Activated T-cell treated with anti-CD3 and anti-CD28 coated beads, Interleukin-2, amount 50 U/mL, for 4 hours (primary cell): Measurements from ENCODE around the gene BRD1. TPM values are rescaled to one million over a fixed set of nuclear protein-coding genes. Genes with fewer than 3 reads are reported as not detected.
"Not testable (repeated sequence)": the region's sequence is repeated elsewhere in the genome, so short reads cannot be mapped to it uniquely, and the experiment has no call there.

Experiments
- ATAC-seq, 2 donors: fragments of 200-7000 bp; cut with Tn5 transposase; one replicate each; pipeline ENCODE4 v1.10.0; 2021
- DNase-seq: peaks from one replicate; pipeline ENCODE4 v3.0.0-alpha.2; 2020
- H3K27me3 Mint-ChIP-seq: one replicate; pipeline ENCODE4 v1.8.0; 2021; ENCODE audit warnings: low read depth, mixed read lengths
- H3K36me3 Mint-ChIP-seq: one replicate; pipeline ENCODE4 v1.8.0; 2022; ENCODE audit warnings: mixed read lengths; ENCODE audit not compliant: insufficient read depth
- H3K4me1 Mint-ChIP-seq: one replicate; pipeline ENCODE4 v1.8.0; 2021; ENCODE audit warnings: low read depth, mixed read lengths
- H3K4me3 Mint-ChIP-seq: one replicate; pipeline ENCODE4 v1.8.0; 2021; ENCODE audit warnings: mild to moderate bottlenecking, moderate library complexity, mixed read lengths
- H3K9me3 Mint-ChIP-seq: one replicate; pipeline ENCODE4 v1.8.0; 2021; ENCODE audit warnings: mixed read lengths
- total RNA-seq, 3 donors: library from RNA; stranded (reverse); gene quantifications; one replicate each; pipeline ENCODE4 v1.2.1, GENCODE V29; 2021

Gene BRD1
- total RNA-seq, 3 donors from 2014 or later = 26.8 to 34.9 (median 32.3) TPM

GRCh38 chr22:49861642-49862495 lies 34.2 kb upstream of the BRD1 start:
- ATAC-seq (peak in 1 of 2 donors; percentile 28), DNase-seq (no peak)
- Mint-ChIP-seq H3K27me3 (no peaks in the 10 kb centered on the region), H3K4me3 (no peak overlapping the region), H3K4me1 (peaks cover 50% of the 10 kb centered on the region), H3K36me3 (peaks cover 12% of the 10 kb centered on the region), H3K9me3 (peaks cover 14% of the 10 kb centered on the region)

GRCh38 chr22:49858827-49859226 lies 31.2 kb upstream of the BRD1 start:
- H3K36me3 Mint-ChIP-seq = no peaks in the 10 kb centered on the region
- peaks cover 51% of the 10 kb centered on the region for H3K4me1 Mint-ChIP-seq
- DNase-seq (no peak), ATAC-seq (no peak)
- no peak overlapping the region for H3K4me3 Mint-ChIP-seq
- H3K9me3 Mint-ChIP-seq = no peaks in the 10 kb centered on the region
- no peaks in the 10 kb centered on the region for H3K27me3 Mint-ChIP-seq

- no peak overlapping the region for H3K4me3 Mint-ChIP-seq
- no peak for DNase-seq
- H3K36me3 Mint-ChIP-seq = no peaks in the 10 kb centered on the region
- no peaks in the 10 kb centered on the region for H3K27me3 Mint-ChIP-seq
- no peaks in the 10 kb centered on the region for H3K9me3 Mint-ChIP-seq
- peaks cover 47% of the 10 kb centered on the region for H3K4me1 Mint-ChIP-seq
- no peak for ATAC-seq
These were observed 29.3 kb upstream of the BRD1 start for GRCh38 chr22:49856766-49857618.

GRCh38 chr22:49856343-49856742 lies 28.7 kb upstream of the BRD1 start:
- Mint-ChIP-seq H3K36me3 (no peaks in the 10 kb centered on the region), H3K4me1 (peaks cover 46% of the 10 kb centered on the region), H3K27me3 (peaks cover 2% of the 10 kb centered on the region), H3K4me3 (no peak overlapping the region), H3K9me3 (no peaks in the 10 kb centered on the region)
- ATAC-seq (no peak), DNase-seq (no peak)

- peak overlapping the region; percentile 92 for H3K4me3 Mint-ChIP-seq
- H3K9me3 Mint-ChIP-seq = no peaks in the 10 kb centered on the region
- DNase-seq (no peak), ATAC-seq (no peak)
- peaks cover 5% of the 10 kb centered on the region for H3K27me3 Mint-ChIP-seq
- no peaks in the 10 kb centered on the region for H3K36me3 Mint-ChIP-seq
- peaks cover 53% of the 10 kb centered on the region for H3K4me1 Mint-ChIP-seq
These were observed 27.7 kb upstream of the BRD1 start for GRCh38 chr22:49855251-49855911.

GRCh38 chr22:49853981-49854831 lies 26.5 kb upstream of the BRD1 start:
- H3K4me3 Mint-ChIP-seq = peak overlapping the region; percentile 92

GRCh38 chr22:49852898-49853894 lies 25.5 kb upstream of the BRD1 start, which contains the start of gene ZBED4:
TSS of gene ZBED4 (plus strand) at chr22:49853844. CDS start at chr22:49883663, 29,819 bp downstream.
- peak; percentile 98 for DNase-seq
- Mint-ChIP-seq H3K36me3 (no peaks in the 10 kb centered on the region), H3K27me3 (peaks cover 5% of the 10 kb centered on the region), H3K4me1 (peaks cover 49% of the 10 kb centered on the region), H3K9me3 (no peaks in the 10 kb centered on the region), H3K4me3 (peak within 1 kb of the TSS; percentile 92)
- peak; percentile 84 to 85 for ATAC-seq

More at GRCh38 chr22:49853981-49854831, 26.5 kb upstream of the BRD1 start:
- peaks cover 57% of the 10 kb centered on the region for H3K4me1 Mint-ChIP-seq
- H3K9me3 Mint-ChIP-seq = no peaks in the 10 kb centered on the region
- ATAC-seq (peak; percentile 8 to 43), DNase-seq (no peak)
- H3K36me3 Mint-ChIP-seq = no peaks in the 10 kb centered on the region
- peaks cover 5% of the 10 kb centered on the region for H3K27me3 Mint-ChIP-seq

- not testable (repeated sequence) for H3K9me3 Mint-ChIP-seq, H3K36me3 Mint-ChIP-seq, ATAC-seq, DNase-seq, H3K27me3 Mint-ChIP-seq
- H3K4me3 Mint-ChIP-seq = peak overlapping the region; percentile 69
- H3K4me1 Mint-ChIP-seq = peaks cover 49% of the 10 kb centered on the region
These were observed 24.9 kb upstream of the BRD1 start for GRCh38 chr22:49852568-49852897.

- no peak for ATAC-seq
- H3K4me1 Mint-ChIP-seq = peaks cover 44% of the 10 kb centered on the region
- no peaks in the 10 kb centered on the region for H3K9me3 Mint-ChIP-seq
- H3K27me3 Mint-ChIP-seq = peaks cover 5% of the 10 kb centered on the region
- H3K4me3 Mint-ChIP-seq = peak overlapping the region; percentile 75
- DNase-seq = no peak
- no peaks in the 10 kb centered on the region for H3K36me3 Mint-ChIP-seq
These were observed 23.5 kb upstream of the BRD1 start for GRCh38 chr22:49850959-49851802.

- no peak for ATAC-seq
- H3K36me3 Mint-ChIP-seq = no peaks in the 10 kb centered on the region
These were observed 22.6 kb upstream of the BRD1 start for GRCh38 chr22:49850021-49850911.

More at GRCh38 chr22:49850021-49850911, 22.6 kb upstream of the BRD1 start:
- Mint-ChIP-seq H3K4me1 (peaks cover 35% of the 10 kb centered on the region), H3K9me3 (no peaks in the 10 kb centered on the region), H3K27me3 (peaks cover 5% of the 10 kb centered on the region), H3K4me3 (peak overlapping the region; percentile 51)
- DNase-seq = no peak
